ENCODE data around the gene LGR6. TPM values are rescaled to one million over a fixed set of nuclear protein-coding genes. Genes with fewer than 3 reads are reported as not detected.

The LGR6 gene
- total and polyA plus RNA-seq, 2 of the 8 experiments (the other 6 are each of a cell fraction or from before 2014, with no cell fraction given), result 0.50 to 1.0 TPM

DNA sequence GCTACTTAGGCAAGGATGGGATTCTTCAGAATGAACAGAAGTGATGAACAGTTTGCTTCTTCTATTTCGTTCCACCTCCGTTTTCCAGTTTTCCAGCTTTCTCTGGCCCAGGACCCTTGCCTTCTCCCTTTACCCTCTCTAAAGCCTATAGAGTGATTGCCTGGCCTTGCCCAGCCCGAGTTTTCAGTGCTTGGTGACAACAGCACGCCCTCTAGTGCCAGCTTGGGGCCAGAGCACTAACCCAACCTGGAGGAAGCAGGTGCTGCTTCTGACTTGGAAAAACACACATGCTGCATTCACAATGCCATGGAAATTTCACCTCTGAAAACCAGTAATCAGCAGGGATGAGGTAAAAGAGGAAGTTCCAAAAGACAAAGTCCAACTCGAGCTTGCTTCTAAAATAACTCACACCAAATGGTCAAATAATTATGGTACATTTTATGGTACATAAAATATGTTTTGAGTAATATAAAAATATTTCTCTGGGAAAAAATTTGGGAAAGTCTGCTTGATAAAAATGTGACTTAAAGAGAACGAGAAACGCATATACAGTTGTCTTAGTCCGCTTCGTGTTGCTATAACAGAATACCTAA is 122.1 kb downstream of the LGR6 start:
- H3K36me3 ChIP-seq (ENCODE audit: control insufficient read depth in 2 of 4, insufficient read depth in 4 of 4, low read length in 3 of 4), result no peaks in the 10 kb centered on the region
- no peak overlapping the region for H2BK20ac ChIP-seq (ENCODE audit: low read length)
- H2BK5ac ChIP-seq (ENCODE audit: low read depth, low read length), result no peak overlapping the region
- H4K8ac ChIP-seq (ENCODE audit: extremely low read depth, insufficient read depth, low read length), result no peak overlapping the region
- no peak overlapping the region for H3K14ac ChIP-seq (ENCODE audit: insufficient read length)
- no peak overlapping the region for H3K27ac ChIP-seq (ENCODE audit: low read depth, low read length)
- no peaks in the 10 kb centered on the region; a peak in 1 of 7 replicates for H3K27me3 ChIP-seq (replicated peaks in 1 of 4; ENCODE audit: control insufficient read depth in 3 of 4, extremely low read depth in 1 of 4, insufficient read depth in 3 of 4, low read length in 3 of 4)
- H3K4me2 ChIP-seq (ENCODE audit: insufficient read depth in 1 of 2, low read depth in 2 of 2, low read length in 2 of 2), result no peak overlapping the region
- H3K9ac ChIP-seq (replicated peaks in 1 of 4; ENCODE audit: extremely low read depth in 1 of 4, low read depth in 3 of 4, low read length in 3 of 4), result no peak overlapping the region
- H4K5ac ChIP-seq (ENCODE audit: insufficient read length, low read depth, low read length), result no peak overlapping the region
- no peak overlapping the region for H3K4me3 ChIP-seq (ENCODE audit: extremely low read depth in 1 of 4, insufficient read depth in 2 of 4, low read depth in 3 of 4, low read length in 4 of 4)
- ChIA-PET POLR2A (ENCODE audit: partially characterized antibody) (interaction anchor here (0.6 to 2.1 kb wide), 3 partner anchors 10 to 1694 kb away, joined by 3 to 5 read pairs (median 3); no protein-coding TSS in a partner anchor), CTCF (ENCODE audit: partially characterized antibody) (interaction anchor here (0.8 to 9.3 kb wide), 31 partner anchors 8 to 403 kb away, joined by 3 to 138 read pairs (median 3); partner anchors contain the start of genes LGR6 and UBE2T)
- H2BK15ac ChIP-seq (ENCODE audit: low read length), result no peak overlapping the region
- no peak overlapping the region for H3K23ac ChIP-seq (ENCODE audit: insufficient read length)
- H2BK120ac ChIP-seq (replicated peaks; ENCODE audit: low read depth, low read length), result no peak overlapping the region
- H3K4ac ChIP-seq (replicated peaks; ENCODE audit: insufficient read length, low read depth, low read length), result no peak overlapping the region
- H3K4me1 ChIP-seq (replicated peaks in 1 of 4; ENCODE audit: control insufficient read depth in 3 of 4, insufficient read depth in 4 of 4, low read length in 3 of 4), result peaks cover 0 to 6% (median 1%) of the 10 kb centered on the region in 4 experiments; a peak in 3 of 7 replicates
- 39% methylated on average over 9 of the region's 9 CpGs; no CpG with 5 or more reads in 1 of the 2 experiments for WGBS, 2 experiments (ENCODE audit: extremely low coverage in 1 of 2, insufficient coverage in 1 of 2, insufficient read length in 1 of 2, insufficient replicate concordance in 2 of 2, low coverage in 1 of 2, low lambda C conversion rate in 2 of 2, missing lambda C conversion rate in 1 of 2)
- no peak overlapping the region for H2BK12ac ChIP-seq (ENCODE audit: low read depth, low read length)
- H2AFZ ChIP-seq (ENCODE audit: low read length), result peak overlapping the region; percentile 89; the same call in 1 of the 2 replicates
- H4K91ac ChIP-seq (replicated peaks; ENCODE audit: insufficient read length, low read length), result no peak overlapping the region
- no peak overlapping the region for H2AK5ac ChIP-seq (ENCODE audit: low read depth, low read length)
- H3K18ac ChIP-seq (ENCODE audit: extremely low read depth, low read length), result no peak overlapping the region
- no peaks in the 10 kb centered on the region for H3K79me1 ChIP-seq (ENCODE audit: low read depth, low read length)
- peak; percentile 94 for FAIRE-seq
- no peaks in the 10 kb centered on the region for H3K9me3 ChIP-seq (ENCODE audit: insufficient read depth in 2 of 2, low read depth in 1 of 2, low read length in 1 of 2)
- no peaks in the 10 kb centered on the region for H4K20me1 ChIP-seq (replicated peaks in 1 of 2; ENCODE audit: control insufficient read depth in 1 of 2, insufficient read depth in 2 of 2, low read length in 2 of 2)
- peak; percentile 49 to 90 for DNase-seq (ENCODE audit: low read depth in 1 of 2, low spot score in 2 of 2)
- H3K79me2 ChIP-seq (ENCODE audit: control insufficient read depth in 1 of 2, insufficient read depth in 2 of 2, low read length in 2 of 2), result no peaks in the 10 kb centered on the region
- no peaks in the 10 kb centered on the region for H3K23me2 ChIP-seq (ENCODE audit: low read depth, low read length)
- no peak overlapping the region for H3K56ac ChIP-seq (replicated peaks; ENCODE audit: insufficient read length, low read depth, low read length)
- TF ChIP-seq POLR2A (IDR thresholded peaks at IDR 0.05; ENCODE audit: control extremely low read depth in 1 of 2, low read depth in 2 of 2, low read length in 2 of 2) (no peak), CTCF (IDR thresholded peaks at IDR 0.05; ENCODE audit: control extremely low read depth in 1 of 3, insufficient read depth in 1 of 3, low read depth in 1 of 3, low read length in 3 of 3) (peak; percentile 98), YY1 (IDR thresholded peaks at IDR 0.05; ENCODE audit: low read depth, low read length) (0 out of 2 replicates have a peak, but pooled peaks have one; percentile 39), RAD21 (IDR thresholded peaks at IDR 0.05 in 1 of 2, conservative IDR thresholded peaks at IDR 0.05 in 1 of 2; ENCODE audit: low read depth in 2 of 2, low read length in 2 of 2) (peak; percentile 97 to 98), GTF2F1 (IDR thresholded peaks at IDR 0.05; ENCODE audit: borderline replicate concordance, low read depth, low read length) (no peak), CBX5 (IDR thresholded peaks at IDR 0.05; ENCODE audit: low read depth, low read length) (no peak), GABPA (IDR thresholded peaks at IDR 0.05; ENCODE audit: borderline replicate concordance, insufficient read depth, low read length) (peak; percentile 66; the same call in 1 of the 2 replicates), SIX5 (IDR thresholded peaks at IDR 0.05; ENCODE audit: low read depth, low read length) (no peak)
- TF ChIP-seq, protein P1, sequence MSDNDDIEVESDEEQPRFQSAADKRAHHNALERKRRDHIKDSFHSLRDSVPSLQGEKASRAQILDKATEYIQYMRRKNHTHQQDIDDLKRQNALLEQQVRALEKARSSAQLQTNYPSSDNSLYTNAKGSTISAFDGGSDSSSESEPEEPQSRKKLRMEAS (IDR thresholded peaks at IDR 0.05), result peak; percentile 39; the same call in 1 of the 2 replicates
